Panc1 (cell line): ENCODE results near the gene ABLIM2. TPM values are rescaled to one million over a fixed set of nuclear protein-coding genes. Genes with fewer than 3 reads are reported as not detected.

ENCODE experiments used
- ATAC-seq: fragments of 200-7000 bp; cut with Tn5 transposase; 2 replicates; pipeline ENCODE4 v1.9.1; 2020; ENCODE audit warnings: mild to moderate bottlenecking, moderate library complexity
- BruUV-seq: library from RNA; stranded (reverse); fragments of 400-500 nt; replicated peaks from 2 replicates; lab custom pipeline; 2021; lab: Mats Ljungman, UMichigan
- CTCF ChIA-PET: fragments of 300-600 bp; sonication (Branson Sonifier 250); formaldehyde crosslinking; loops from one replicate; lab custom pipeline; 2022; ENCODE audit warnings: antibody characterized with exemption; lab: Charles Lee
- POLR2A ChIA-PET: fragments of 300-600 bp; sonication (Branson Sonifier 250); formaldehyde crosslinking; loops from one replicate; lab custom pipeline; 2022; ENCODE audit warnings: antibody characterized with exemption; lab: Charles Lee
- DNase-seq: peaks from one replicate; pipeline ENCODE4 v3.0.0-alpha.2; 2010; ENCODE audit warnings: low read depth, low spot score
- H3K27ac ChIP-seq: 2 replicates; pipeline ENCODE4 v1.5.1; 2011; ENCODE audit warnings: mild to moderate bottlenecking, low read length, inconsistent platforms
- H3K27me3 ChIP-seq: fragments of 200-500 bp; sonication (Bioruptor generic); 2 replicates; pipeline ENCODE4 v1.6.0; 2014; ENCODE audit warnings: low read length, inconsistent platforms; ENCODE audit not compliant: control insufficient read depth, insufficient read depth
- H3K36me3 ChIP-seq: fragments of 200-500 bp; sonication (Bioruptor generic); 2 replicates; pipeline ENCODE4 v1.5.1; 2014; ENCODE audit warnings: inconsistent platforms, mild to moderate bottlenecking, low read length, moderate library complexity; ENCODE audit not compliant: control insufficient read depth, insufficient read depth
- H3K4me1 ChIP-seq: 2 replicates; pipeline ENCODE4 v1.5.1; 2011; ENCODE audit warnings: inconsistent platforms, mild to moderate bottlenecking, low read length, moderate library complexity; ENCODE audit not compliant: control insufficient read depth, insufficient read depth
- H3K4me3 ChIP-seq, 2 experiments: 2 replicates each; pipeline ENCODE4 v1.5.1; 2011 to 2012; ENCODE audit warnings: low read depth in 2 of 2, low read length in 2 of 2, mild to moderate bottlenecking in 2 of 2, inconsistent platforms in 1 of 2, moderate library complexity in 1 of 2
- H3K9me3 ChIP-seq: fragments of 200-500 bp; sonication (Bioruptor generic); 2 replicates; pipeline ENCODE4 v1.5.1; 2014; ENCODE audit warnings: low read depth, mild to moderate bottlenecking, inconsistent platforms, low read length, moderate library complexity; ENCODE audit not compliant: control insufficient read depth, insufficient read depth
- POLR2AphosphoS5 ChIP-seq: IDR thresholded peaks from 2 replicates; pipeline ENCODE4 v1.6.1; 2012; ENCODE audit warnings: mild to moderate bottlenecking, low read depth, low read length, moderate library complexity
- SIN3A ChIP-seq: IDR thresholded peaks from 2 replicates; pipeline ENCODE4 v1.6.1; 2012; ENCODE audit warnings: low read depth, mild to moderate bottlenecking, low read length, moderate library complexity, borderline replicate concordance; ENCODE audit not compliant: insufficient read depth
- TCF7L2 ChIP-seq: IDR thresholded peaks from 2 replicates; pipeline ENCODE4 v1.6.1; 2011; ENCODE audit warnings: mild to moderate bottlenecking, low read depth, low read length, inconsistent platforms
- in situ Hi-C: cut with HindIII; loops from 2 replicates; pipeline ENCODE4 v1.10.0; 2016; ENCODE audit warnings: low sequenced_read_pairs, low pct_unique_long_range_greater_than_20kb
- intact Hi-C: fragments of 100-400 bp; cut with micrococcal nuclease; formaldehyde crosslinking; loops from one replicate; pipeline ENCODE4 v1.10.0; 2022; ENCODE audit not compliant: unreplicated experiment
- total RNA-seq: library from RNA; stranded (reverse); gene quantifications from one replicate; pipeline ENCODE4 v1.2.1, GENCODE V29; 2021; ENCODE audit not compliant: unreplicated experiment
- TF ChIP-seq, protein P1 (sequence below): fragments of 450-650 bp; IDR thresholded peaks from 2 replicates; pipeline ENCODE4 v1.5.1; 2017; ENCODE audit warnings: mild to moderate bottlenecking
- TF ChIP-seq, protein P2 (sequence below), 2 experiments: IDR thresholded peaks; 2 replicates each; pipeline ENCODE4 v1.6.1; 2011 to 2012; ENCODE audit warnings: low read depth in 2 of 2, control low read depth in 1 of 2, low read length in 1 of 2, mild to moderate bottlenecking in 1 of 2, moderate library complexity in 1 of 2; ENCODE audit not compliant: insufficient read depth in 1 of 2

The ABLIM2 gene
- total RNA-seq, 1 experiment from 2014 or later: 0.64 TPM

DNA sequence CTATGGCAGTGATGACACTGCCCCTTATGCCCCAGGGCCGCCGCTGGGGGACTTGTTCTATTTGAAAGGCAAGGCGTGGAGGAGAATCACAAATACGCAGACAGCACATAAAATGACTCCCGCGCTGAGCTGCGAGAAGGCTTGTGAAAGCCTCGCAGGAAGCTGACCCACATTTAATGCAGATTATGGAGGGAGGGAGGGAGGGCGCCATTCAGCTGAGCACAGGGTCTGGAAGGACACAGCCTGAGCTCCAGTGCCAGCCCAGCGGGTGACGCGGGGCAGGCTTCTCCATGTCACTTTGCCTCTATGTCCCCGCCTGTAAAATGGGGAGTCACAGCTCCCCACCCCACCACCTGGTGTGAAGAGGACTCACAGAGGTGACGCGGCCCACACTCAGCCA, 14.3 kb downstream of the ABLIM2 start:
- BruUV-seq: no TSS peak
- in situ Hi-C loops: no loop called here
- Histone ChIP-seq H3K27me3 (no peaks in the 10 kb centered on the region), H3K27ac (no peak overlapping the region), H3K4me3 (no peak overlapping the region), H3K9me3 (no peaks in the 10 kb centered on the region), H3K36me3 (no peaks in the 10 kb centered on the region), H3K4me1 (no peaks in the 10 kb centered on the region)
- ATAC-seq (no peak), DNase-seq (no peak)
- intact Hi-C loops: no loop called here
- ChIA-PET CTCF (no interaction called here), POLR2A (no interaction called here)
- TF ChIP-seq SIN3A (no peak), POLR2AphosphoS5 (no peak), TCF7L2 (no peak)
- TF ChIP-seq, protein P1, sequence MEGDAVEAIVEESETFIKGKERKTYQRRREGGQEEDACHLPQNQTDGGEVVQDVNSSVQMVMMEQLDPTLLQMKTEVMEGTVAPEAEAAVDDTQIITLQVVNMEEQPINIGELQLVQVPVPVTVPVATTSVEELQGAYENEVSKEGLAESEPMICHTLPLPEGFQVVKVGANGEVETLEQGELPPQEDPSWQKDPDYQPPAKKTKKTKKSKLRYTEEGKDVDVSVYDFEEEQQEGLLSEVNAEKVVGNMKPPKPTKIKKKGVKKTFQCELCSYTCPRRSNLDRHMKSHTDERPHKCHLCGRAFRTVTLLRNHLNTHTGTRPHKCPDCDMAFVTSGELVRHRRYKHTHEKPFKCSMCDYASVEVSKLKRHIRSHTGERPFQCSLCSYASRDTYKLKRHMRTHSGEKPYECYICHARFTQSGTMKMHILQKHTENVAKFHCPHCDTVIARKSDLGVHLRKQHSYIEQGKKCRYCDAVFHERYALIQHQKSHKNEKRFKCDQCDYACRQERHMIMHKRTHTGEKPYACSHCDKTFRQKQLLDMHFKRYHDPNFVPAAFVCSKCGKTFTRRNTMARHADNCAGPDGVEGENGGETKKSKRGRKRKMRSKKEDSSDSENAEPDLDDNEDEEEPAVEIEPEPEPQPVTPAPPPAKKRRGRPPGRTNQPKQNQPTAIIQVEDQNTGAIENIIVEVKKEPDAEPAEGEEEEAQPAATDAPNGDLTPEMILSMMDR: no peak
- TF ChIP-seq, protein P2, sequence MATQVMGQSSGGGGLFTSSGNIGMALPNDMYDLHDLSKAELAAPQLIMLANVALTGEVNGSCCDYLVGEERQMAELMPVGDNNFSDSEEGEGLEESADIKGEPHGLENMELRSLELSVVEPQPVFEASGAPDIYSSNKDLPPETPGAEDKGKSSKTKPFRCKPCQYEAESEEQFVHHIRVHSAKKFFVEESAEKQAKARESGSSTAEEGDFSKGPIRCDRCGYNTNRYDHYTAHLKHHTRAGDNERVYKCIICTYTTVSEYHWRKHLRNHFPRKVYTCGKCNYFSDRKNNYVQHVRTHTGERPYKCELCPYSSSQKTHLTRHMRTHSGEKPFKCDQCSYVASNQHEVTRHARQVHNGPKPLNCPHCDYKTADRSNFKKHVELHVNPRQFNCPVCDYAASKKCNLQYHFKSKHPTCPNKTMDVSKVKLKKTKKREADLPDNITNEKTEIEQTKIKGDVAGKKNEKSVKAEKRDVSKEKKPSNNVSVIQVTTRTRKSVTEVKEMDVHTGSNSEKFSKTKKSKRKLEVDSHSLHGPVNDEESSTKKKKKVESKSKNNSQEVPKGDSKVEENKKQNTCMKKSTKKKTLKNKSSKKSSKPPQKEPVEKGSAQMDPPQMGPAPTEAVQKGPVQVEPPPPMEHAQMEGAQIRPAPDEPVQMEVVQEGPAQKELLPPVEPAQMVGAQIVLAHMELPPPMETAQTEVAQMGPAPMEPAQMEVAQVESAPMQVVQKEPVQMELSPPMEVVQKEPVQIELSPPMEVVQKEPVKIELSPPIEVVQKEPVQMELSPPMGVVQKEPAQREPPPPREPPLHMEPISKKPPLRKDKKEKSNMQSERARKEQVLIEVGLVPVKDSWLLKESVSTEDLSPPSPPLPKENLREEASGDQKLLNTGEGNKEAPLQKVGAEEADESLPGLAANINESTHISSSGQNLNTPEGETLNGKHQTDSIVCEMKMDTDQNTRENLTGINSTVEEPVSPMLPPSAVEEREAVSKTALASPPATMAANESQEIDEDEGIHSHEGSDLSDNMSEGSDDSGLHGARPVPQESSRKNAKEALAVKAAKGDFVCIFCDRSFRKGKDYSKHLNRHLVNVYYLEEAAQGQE (IDR thresholded peaks at IDR 0.05; ENCODE audit: insufficient read depth in 1 of 2, low read depth in 2 of 2, low read length in 1 of 2): no peak

DNA sequence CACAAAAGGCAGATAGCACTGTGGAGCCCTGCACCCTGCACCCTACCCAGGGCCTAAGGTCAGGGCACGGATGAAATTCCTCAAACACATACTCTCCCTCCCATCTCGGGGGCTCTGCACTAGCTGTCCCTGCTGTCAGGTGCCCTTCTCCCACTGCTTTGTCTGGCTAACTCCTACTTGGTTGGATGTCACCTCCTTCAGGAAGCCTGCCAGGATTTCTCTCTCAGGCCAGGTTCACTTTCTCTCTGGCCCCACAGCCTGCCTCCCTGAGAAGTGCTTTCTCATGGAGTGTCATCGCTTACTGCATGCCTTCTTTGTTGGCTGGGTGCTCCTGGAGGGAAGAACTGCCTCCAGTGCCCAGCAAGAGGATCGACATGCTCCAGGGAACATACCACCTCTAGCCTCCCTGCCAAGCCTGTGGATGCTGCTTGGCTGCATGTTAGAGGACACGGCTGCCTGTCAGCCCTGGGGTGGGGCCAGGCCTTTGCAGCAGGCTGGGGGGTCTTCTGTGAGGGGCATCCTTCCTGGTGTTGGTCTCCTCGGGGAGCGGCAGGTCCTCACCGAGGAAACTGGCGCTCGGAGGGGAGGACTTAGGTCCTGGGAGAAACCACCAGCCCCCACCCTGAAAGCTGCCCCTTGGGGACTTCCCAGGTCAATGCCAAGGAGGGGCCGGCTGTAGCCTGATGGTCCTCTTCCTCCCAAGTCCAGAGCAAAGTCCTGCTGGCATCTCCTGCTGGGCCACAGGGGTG, 15.0 kb downstream of the ABLIM2 start:
- no peaks in the 10 kb centered on the region for H3K36me3 ChIP-seq
- CTCF ChIA-PET: no interaction called here
- intact Hi-C loops (no loop called here), in situ Hi-C loops (no loop called here)
- TF ChIP-seq, protein P1: no peak
- TF ChIP-seq, protein P2 (IDR thresholded peaks at IDR 0.05; ENCODE audit: insufficient read depth in 1 of 2, low read depth in 2 of 2, low read length in 1 of 2): no peak
- no peak for TF ChIP-seq TCF7L2
- no peak for TF ChIP-seq POLR2AphosphoS5
- no peak for TF ChIP-seq SIN3A
- H3K27me3 ChIP-seq: no peaks in the 10 kb centered on the region
- no peak overlapping the region for H3K27ac ChIP-seq
- no peaks in the 10 kb centered on the region for H3K9me3 ChIP-seq
- BruUV-seq: no TSS peak
- POLR2A ChIA-PET: no interaction called here
- H3K4me1 ChIP-seq: no peaks in the 10 kb centered on the region
- ATAC-seq: no peak
- no peak overlapping the region for H3K4me3 ChIP-seq
- DNase-seq: no peak
